NCI-H510A treated with DMSO at 0.1 percent for 48 hours (cell line): ENCODE results near the gene IGFL4.
A peak's percentile ranks its signal among the peaks of the same experiment; 100 is the strongest.

ENCODE experiments used
- DNase-seq: peaks from one replicate; lab custom pipeline; 2025; lab: John Stamatoyannopoulos, UW

The IGFL4 gene

DNA sequence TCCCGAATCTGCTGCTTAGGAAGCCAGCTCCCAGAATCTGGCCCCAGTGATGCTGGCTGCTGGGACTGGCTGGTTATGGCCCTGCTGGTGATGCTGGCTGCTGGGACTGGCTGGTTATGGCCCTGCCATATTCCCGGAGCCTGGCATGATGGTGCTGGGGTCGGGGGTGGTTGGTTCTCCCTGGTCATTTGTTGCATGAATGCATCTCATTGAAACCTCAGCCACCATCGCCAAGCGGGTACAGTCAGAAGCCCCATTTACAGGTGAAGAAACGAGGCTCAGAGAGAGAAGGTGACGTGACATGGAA, 20.0 kb downstream of the IGFL4 start:
- no peak for DNase-seq

- DNase-seq: no peak
These were observed 21.5 kb downstream of the IGFL4 start for GRCh38 chr19:46019270-46019669.

DNA sequence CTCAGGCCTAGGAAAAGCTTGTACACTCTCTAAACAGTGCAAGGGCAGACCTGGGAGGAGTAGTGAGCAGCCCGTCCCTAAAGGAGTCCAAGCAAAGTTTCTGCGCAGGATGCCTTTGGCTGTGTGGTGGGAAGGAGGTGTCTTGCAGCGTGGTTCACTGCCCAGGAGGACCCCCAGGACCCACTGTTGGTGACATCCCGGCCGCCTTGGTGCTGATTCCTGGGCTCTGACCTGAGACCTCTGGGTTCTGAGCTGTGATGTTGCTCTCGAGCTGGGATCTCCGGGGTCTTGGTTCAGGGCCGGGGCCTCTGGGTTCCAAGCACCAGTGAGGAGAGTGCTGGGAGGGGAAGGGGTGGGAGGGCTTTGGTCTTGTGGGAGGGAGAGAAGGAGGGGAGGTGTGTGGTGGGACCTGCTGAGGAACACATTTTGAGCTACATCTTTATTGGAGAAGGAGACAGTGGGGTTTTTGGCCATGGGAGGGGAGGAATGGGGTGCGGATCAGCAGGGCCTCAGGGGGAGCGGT, 22.0 kb downstream of the IGFL4 start:
- no peak for DNase-seq

GRCh38 chr19:46017874-46018675, 22.7 kb downstream of the IGFL4 start:
- DNase-seq: no peak

DNA sequence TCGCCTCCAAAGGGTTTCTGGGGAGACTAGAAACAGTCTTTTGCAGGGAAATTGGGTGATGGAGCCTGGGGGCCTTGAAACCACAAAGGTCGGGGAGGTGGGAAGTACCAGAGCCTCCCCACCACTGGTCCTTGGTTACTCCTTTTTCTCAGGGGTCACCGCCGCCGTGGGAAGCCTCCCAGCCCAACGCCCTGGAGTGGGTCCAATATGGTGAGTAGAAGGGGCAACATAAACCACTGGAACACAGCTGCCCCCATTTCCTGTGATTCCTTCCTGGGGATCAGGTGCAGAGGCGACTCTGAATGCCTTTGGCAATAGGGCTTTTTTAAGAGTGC, 23.7 kb downstream of the IGFL4 start:
- no peak for DNase-seq

- peak; percentile 85 for DNase-seq
These were observed 24.2 kb downstream of the IGFL4 start for GRCh38 chr19:46016426-46017094.

- peak; percentile 27 for DNase-seq
These were observed 24.9 kb downstream of the IGFL4 start for GRCh38 chr19:46015687-46016425.

DNA sequence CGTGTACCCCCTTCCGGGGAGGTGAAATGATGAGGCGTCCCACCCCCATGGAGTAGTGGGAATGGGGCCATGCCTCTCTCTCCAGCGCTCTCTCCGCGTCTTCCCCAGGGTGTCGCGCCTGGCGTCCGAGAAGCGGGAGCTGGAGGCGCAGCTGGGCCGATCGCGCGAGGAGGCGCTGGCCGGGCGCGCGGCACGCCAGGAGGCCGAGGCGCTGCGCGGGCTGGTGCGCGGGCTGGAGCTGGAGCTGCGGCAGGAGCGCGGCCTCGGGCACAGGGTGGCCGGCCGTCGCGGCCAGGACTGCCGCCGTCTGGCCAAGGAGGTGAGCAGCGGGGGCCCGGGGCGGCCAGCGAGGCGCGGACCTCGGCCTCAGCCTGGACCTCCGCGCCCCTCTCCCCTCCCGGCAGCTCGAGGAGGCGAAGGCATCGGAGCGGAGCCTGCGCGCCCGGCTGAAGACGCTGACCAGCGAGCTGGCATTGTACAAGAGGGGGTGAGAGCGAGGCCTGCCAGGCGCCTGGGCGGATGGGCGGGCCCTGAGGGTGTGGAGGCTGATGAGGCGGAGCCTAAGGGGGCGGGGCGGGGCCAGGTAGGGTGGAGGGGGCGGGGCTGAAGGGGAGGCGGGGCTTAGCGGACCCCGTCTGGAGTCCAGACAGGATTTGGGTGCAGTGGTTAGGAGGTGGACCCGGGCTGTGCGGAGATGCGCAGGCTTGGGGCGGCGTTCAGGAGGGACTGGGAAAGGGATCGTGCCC, 25.7 kb downstream of the IGFL4 start:
- no peak for DNase-seq

DNA sequence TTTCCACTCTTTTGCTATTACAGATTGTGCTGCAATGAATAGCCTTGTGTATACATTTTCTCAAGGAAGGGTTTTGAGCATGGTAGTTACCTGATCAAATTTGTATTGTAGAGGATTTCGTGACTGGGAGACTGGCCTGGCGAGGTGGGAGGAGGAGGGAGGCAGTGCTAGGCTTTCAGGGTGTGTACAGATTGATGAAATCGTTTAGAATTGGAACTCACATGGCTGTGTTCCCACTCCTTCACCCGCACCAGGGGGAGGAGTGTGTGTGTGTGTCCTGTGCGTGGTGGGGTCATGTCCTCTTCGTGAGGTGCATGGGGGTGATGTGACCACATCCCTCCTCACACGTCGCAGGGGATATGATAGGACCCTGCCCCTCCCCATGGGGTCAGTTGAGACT, 26.3 kb downstream of the IGFL4 start:
- DNase-seq: no peak

DNA sequence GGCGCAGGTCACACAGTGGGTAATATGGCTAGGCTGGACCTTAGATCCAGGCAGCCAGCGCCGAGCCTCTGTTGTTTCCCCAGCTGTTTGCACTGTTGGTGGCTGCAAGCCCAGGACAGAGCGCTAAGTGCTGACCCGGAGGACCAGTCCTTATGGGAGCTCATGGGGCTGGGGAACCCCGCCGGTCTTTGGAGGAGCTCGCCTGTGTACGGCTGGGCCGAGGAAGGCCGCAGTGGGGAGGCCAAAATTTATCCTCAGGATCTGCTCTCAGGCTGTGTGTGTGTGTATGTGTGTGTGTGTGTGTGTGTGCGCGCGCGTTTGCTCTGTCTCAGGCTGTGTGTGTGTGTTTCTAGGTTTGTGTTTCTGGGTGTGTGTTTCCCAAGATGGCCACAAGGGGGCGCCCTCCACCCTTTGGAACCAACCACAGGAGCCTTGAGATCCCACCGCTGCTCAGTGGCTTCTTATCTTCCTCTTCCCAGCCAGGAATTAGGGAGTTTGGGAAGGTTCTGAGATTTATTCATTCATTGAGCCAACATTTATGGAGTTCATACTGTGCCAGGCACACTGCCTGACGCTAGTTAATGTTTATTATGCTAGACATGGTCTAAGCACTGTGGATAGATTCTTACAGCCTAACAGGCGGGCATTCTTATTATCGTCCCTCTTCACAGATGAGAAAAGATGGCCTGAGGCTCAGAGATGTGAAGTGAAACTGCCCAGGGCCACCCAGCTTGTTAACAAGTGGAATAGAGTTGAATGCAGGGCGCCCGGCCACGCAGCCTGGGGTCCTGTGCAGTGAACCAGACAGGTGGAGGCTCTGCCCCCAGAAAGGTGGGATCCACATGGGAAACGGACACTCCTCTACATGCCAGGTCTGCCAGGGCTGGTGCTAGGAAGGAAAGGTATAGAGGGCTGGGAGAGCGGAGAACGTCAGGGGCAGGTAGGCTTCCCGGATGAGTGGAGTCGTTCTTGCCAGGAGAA, 31.0 kb downstream of the IGFL4 start:
- DNase-seq: peak; percentile 33

DNA sequence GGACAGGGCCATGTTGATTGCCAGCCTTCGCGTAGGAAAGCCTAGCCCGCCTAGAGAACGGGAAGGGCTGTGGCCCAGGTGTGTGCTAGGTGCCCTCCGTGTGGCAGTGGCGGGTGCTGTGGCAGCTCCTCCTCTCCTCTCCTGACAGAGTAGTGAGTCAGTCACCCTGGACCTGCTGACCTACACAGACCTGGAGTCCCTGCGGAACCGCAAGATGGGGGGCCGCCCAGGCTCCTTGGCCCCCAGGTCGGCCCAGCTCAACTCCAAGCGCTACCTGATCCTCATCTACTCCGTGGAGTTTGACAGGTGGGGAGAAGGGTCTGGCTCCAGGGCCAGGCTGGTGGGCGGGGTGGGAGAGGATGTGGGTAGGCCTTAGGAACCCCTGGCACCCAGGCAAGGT, 34.4 kb downstream of the IGFL4 start:
- no peak for DNase-seq

DNA sequence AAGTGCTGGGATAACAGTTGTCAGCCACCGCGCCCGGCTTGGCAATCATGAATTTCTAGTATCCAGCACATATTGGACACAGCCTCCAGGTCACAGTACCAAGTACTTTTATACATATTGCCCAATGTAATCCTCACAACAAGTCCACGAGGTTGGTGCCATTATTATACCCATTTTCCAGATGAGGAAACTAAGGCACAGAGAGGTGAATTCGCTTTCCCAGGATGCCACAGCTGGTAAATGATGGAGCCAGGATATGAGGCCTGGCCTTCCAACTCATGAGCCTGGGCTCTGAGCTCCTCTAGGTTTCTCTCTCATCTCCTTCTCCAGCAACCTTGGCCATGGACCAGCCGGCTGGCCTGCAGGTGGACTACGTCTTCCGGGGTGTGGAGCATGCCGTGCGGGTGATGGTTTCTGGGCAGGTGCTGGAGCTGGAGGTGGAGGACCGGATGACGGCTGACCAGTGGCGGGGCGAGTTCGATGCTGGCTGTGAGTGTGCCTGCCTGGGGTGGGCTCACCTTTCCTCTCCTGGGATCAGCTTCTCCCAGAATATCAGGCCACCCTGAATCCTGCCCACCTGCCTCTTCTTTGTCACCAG, 38.0 kb downstream of the IGFL4 start:
- DNase-seq: no peak

DNA sequence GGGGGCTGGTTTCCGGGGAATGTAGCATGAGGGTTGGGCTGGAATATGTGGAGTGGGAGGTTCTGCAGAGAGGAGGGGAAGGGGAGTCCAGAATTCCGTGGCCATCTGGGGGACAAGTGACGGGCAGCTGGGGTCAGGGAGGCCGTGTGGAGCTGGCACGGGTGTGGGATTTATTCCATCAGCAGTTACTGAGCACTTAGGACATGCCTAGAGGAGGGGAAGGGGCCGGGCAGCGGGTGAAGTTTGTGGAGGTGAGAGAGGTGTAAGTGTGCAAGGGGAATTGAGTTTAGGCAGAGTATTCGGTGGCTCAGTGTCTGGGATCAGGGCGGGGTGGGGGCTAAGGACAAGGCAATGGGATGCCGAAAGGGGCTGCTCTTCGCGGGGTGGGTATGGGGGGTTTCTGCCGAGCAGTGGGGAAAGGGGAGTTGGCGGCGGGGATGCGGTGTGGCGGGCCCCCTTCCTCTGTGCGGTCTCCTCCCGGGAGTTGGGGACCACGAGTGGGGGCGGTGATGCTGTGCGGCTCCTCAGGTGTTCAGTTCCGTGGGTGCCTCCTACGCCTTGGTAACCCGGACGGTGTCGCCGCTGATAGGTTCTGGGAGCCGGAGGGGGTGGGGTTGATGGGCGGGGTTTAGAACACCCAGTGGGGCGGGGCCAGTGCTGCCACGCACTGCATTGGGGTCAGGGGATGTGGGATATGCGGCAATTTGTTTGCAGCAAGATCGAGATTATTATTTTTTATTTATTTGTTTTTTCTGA, 40.1 kb downstream of the IGFL4 start:
- peak; percentile 16 for DNase-seq

- DNase-seq: peak; percentile 70
These were observed 41.1 kb downstream of the IGFL4 start for GRCh38 chr19:45999653-46000121.

GRCh38 chr19:45998834-45999233, 42.0 kb downstream of the IGFL4 start:
- no peak for DNase-seq

DNA sequence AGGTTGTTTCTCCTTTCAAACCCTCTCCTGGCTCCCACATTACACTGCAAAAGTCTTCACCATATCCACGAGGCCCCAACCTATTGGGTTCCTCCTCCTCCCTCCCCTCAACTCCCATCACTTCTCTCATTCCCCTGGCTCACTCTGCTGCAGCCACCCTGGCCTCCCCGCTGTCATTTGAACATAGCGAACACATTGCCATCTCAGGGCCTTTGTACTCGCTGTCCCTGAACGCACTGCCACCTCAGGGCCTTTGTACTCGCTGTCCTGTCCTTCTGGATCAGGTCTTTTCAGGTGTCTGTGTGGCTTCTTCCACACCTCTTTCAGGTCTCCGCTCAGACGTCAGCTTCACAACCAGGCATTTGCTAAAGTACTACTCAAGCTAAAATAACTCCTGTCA, 43.9 kb downstream of the IGFL4 start:
- no peak for DNase-seq

GRCh38 chr19:45995715-45996385, 45.0 kb downstream of the IGFL4 start:
- DNase-seq: no peak

DNA sequence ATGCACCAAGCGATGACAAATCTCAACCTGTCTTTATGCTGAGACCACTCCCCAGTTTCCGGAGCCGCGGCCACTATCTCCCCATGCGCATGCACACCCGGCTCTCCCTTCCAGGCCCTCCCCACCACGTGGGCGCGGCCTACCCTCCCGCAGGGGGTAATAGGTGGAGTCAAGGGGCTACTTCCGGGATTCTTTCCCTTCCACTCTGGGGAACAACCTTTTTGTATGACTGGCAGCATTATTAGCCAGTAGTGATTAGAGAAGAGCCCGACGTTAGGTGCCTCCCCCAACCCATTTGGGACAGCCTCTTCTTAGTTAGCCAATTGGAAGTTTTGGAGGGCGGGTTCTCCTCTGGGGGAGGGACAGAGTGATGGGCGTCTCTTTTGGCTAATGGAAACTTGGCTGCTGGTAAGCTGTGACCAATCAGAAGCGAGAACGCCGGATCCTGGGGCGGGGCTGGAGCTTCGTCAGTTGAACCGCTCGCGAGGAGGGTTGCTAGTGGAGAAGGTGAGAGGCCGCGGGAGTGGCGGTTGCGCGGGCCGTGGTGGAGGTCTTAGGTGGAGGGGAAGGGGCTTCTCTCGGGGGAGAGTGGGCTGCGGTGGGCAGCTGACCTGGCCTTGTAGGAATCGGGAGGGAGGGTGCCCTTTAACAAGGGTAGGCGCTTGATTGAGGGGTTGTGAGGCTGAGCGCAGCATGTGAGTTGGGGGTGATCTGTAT, 45.6 kb downstream of the IGFL4 start, which contains the start of gene CCDC61:
Gene CCDC61, plus strand, starts transcription at position 470 of the 717 bp plus-strand sequence. CDS start 7,552 bp downstream, outside the sequence.
- DNase-seq: peak; percentile 98
